Caco-2 (cell line): ENCODE results near the gene NDST1. TPM values are rescaled to one million over a fixed set of nuclear protein-coding genes. Genes with fewer than 3 reads are reported as not detected.

Experiments
- BruUV-seq: library from RNA; stranded (reverse); fragments of 400-500 nt; replicated peaks from 2 replicates; lab custom pipeline; 2021; lab: Mats Ljungman, UMichigan
- CTCF ChIA-PET: fragments of 300-600 bp; sonication (Branson Sonifier 250); formaldehyde crosslinking; loops from one replicate; lab custom pipeline; 2022; ENCODE audit warnings: antibody characterized with exemption; lab: Charles Lee
- POLR2A ChIA-PET: fragments of 300-600 bp; sonication (Branson Sonifier 250); formaldehyde crosslinking; loops from one replicate; lab custom pipeline; 2022; ENCODE audit warnings: antibody characterized with exemption; lab: Charles Lee
- DNase-seq, 2 experiments: peaks; one replicate each; pipeline versions ENCODE4 v3.0.0 to v3.0.0-alpha.2; 2020 to 2022
- H3K27me3 ChIP-seq: replicated peaks from 2 replicates; pipeline ENCODE4 v1.6.0; 2011; ENCODE audit warnings: low read length; ENCODE audit not compliant: control insufficient read depth, insufficient read depth
- H3K36me3 ChIP-seq: 2 replicates; pipeline ENCODE4 v1.5.1; 2011; ENCODE audit warnings: low read length; ENCODE audit not compliant: control insufficient read depth, insufficient read depth
- H3K4me1 ChIP-seq: fragments of 250-450 bp; sonication (Bioruptor Pico); 2 replicates; pipeline ENCODE4 v1.5.1; 2020; ENCODE audit warnings: mild to moderate bottlenecking
- H3K4me3 ChIP-seq: 2 replicates; pipeline ENCODE4 v1.5.1; 2011; ENCODE audit warnings: low read depth, mild to moderate bottlenecking, control low read depth, low read length
- H3K9me3 ChIP-seq: fragments of 250-450 bp; sonication (Bioruptor Pico); 2 replicates; pipeline ENCODE4 v1.5.1; 2020; ENCODE audit warnings: mild to moderate bottlenecking, moderate library complexity
- H3K27ac Mint-ChIP-seq: one replicate; pipeline ENCODE4 v1.8.0; 2022; ENCODE audit warnings: mixed read lengths; ENCODE audit not compliant: unreplicated experiment
- H3K27me3 Mint-ChIP-seq: one replicate; pipeline ENCODE4 v1.8.0; 2022; ENCODE audit warnings: mixed read lengths; ENCODE audit not compliant: insufficient read depth, unreplicated experiment
- H3K36me3 Mint-ChIP-seq: one replicate; pipeline ENCODE4 v1.8.0; 2022; ENCODE audit warnings: mild to moderate bottlenecking, mixed read lengths; ENCODE audit not compliant: insufficient read depth, unreplicated experiment
- H3K4me1 Mint-ChIP-seq: one replicate; pipeline ENCODE4 v1.8.0; 2022; ENCODE audit warnings: low read depth, mixed read lengths; ENCODE audit not compliant: unreplicated experiment
- H3K4me3 Mint-ChIP-seq: one replicate; pipeline ENCODE4 v1.8.0; 2022; ENCODE audit warnings: mild to moderate bottlenecking, moderate library complexity, mixed read lengths; ENCODE audit not compliant: unreplicated experiment
- H3K9me3 Mint-ChIP-seq: one replicate; pipeline ENCODE4 v1.8.0; 2022; ENCODE audit warnings: mixed read lengths; ENCODE audit not compliant: unreplicated experiment
- intact Hi-C: fragments of 100-400 bp; cut with micrococcal nuclease; formaldehyde crosslinking; loops from one replicate; pipeline ENCODE4 v1.10.0; 2022; ENCODE audit not compliant: unreplicated experiment
- total RNA-seq: library from RNA; stranded (reverse); gene quantifications from 2 replicates; pipeline ENCODE4 v1.2.3, GENCODE V29; 2022
- TF ChIP-seq, protein P1 (sequence below), 2 experiments: fragments of 200-600 bp in 1 of 2; IDR thresholded peaks; 1 replicate in 1 of 2; 2 replicates in 1 of 2; pipeline versions ENCODE4 v1.5.1 to v1.8.0; 2011 to 2022; ENCODE audit warnings: antibody characterized with exemption in 1 of 2, control low read depth in 1 of 2, inconsistent platforms in 1 of 2, low read depth in 1 of 2, low read length in 1 of 2, mild to moderate bottlenecking in 1 of 2, moderate library complexity in 1 of 2; ENCODE audit not compliant: insufficient read depth in 1 of 2, severe bottlenecking in 1 of 2, unreplicated experiment in 1 of 2

The NDST1 gene
- total RNA-seq, 1 experiment from 2014 or later: 110 TPM

DNA sequence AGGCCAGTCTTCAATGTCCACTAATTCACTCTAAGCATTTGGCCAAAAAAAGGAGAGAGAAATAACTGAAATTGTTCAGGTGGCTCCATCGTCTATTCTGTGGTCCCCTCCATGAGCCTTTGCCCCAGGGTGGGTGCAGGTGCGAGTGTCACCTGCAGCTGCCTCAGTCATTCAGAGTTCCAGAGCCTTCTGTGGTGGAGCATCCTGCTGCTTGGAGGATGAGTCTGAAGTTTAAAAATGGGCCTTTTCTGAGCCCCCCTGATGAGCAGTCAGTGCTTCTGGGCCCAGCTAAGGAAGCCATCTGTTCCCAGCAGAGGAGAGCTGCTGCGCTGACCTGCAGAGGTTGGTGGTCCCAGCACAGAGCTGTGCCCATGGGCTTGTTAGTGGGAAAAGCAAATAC lies 48.2 kb downstream of the NDST1 start:
- Histone ChIP-seq H3K27me3 (no peaks in the 10 kb centered on the region), H3K4me1 (peaks cover 5% of the 10 kb centered on the region), H3K36me3 (no peaks in the 10 kb centered on the region; the same call in none of the 2 replicates), H3K9me3 (no peaks in the 10 kb centered on the region), H3K4me3 (no peak overlapping the region)
- TF ChIP-seq, protein P1, sequence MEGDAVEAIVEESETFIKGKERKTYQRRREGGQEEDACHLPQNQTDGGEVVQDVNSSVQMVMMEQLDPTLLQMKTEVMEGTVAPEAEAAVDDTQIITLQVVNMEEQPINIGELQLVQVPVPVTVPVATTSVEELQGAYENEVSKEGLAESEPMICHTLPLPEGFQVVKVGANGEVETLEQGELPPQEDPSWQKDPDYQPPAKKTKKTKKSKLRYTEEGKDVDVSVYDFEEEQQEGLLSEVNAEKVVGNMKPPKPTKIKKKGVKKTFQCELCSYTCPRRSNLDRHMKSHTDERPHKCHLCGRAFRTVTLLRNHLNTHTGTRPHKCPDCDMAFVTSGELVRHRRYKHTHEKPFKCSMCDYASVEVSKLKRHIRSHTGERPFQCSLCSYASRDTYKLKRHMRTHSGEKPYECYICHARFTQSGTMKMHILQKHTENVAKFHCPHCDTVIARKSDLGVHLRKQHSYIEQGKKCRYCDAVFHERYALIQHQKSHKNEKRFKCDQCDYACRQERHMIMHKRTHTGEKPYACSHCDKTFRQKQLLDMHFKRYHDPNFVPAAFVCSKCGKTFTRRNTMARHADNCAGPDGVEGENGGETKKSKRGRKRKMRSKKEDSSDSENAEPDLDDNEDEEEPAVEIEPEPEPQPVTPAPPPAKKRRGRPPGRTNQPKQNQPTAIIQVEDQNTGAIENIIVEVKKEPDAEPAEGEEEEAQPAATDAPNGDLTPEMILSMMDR (IDR thresholded peaks at IDR 0.05; ENCODE audit: insufficient read depth in 1 of 2, low read depth in 1 of 2, low read length in 1 of 2, severe bottlenecking in 1 of 2, unreplicated experiment in 1 of 2): no peak
- H3K36me3 Mint-ChIP-seq: peaks cover 71% of the 10 kb centered on the region
- H3K27me3 Mint-ChIP-seq: no peaks in the 10 kb centered on the region
- POLR2A ChIA-PET: no interaction called here
- H3K27ac Mint-ChIP-seq: no peak overlapping the region
- no TSS peak for BruUV-seq
- no peak for DNase-seq
- intact Hi-C loops: no loop called here
- H3K4me3 Mint-ChIP-seq: no peak overlapping the region
- no peaks in the 10 kb centered on the region for H3K9me3 Mint-ChIP-seq
- peaks cover 11% of the 10 kb centered on the region for H3K4me1 Mint-ChIP-seq
- CTCF ChIA-PET: no interaction called here

DNA sequence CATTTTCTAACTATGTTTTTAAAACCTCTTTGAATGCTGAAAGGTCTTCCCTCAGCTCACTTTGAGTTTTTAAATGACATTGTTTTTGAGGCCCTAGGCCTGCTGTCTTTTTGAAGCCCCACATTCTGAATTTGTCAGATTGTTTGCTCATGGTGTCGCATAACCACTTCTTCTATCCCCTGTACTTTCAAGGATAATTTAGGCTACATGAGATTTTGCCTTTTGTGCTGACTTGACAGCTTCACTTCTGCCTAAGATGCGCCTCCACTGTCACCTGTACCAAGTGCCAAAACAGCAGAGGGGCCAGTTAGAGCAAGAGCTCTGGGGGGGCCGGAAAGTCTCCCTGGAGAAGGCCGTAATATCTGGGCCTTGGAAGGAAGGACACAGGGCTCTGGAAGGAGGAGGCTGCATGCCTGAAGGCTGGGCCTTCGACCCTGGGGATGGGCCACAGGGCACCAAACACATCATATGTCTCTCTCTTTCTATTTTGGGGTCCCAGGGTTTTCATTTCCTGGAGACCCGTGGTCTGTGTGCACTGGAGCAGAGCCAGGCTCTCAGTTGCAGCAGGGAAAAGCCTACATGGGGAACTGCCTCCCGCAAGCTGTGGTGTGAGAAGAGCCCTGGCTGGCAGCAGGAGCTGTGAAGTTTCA lies 49.1 kb downstream of the NDST1 start:
- ChIA-PET CTCF (interaction anchor here (0.6 kb wide), 1 partner anchor 190 kb away, joined by 7 read pairs; no protein-coding TSS in a partner anchor), POLR2A (no interaction called here)
- TSS peak; percentile 5 for BruUV-seq
- DNase-seq: no peak
- Mint-ChIP-seq H3K4me3 (no peak overlapping the region), H3K27me3 (no peaks in the 10 kb centered on the region), H3K27ac (no peak overlapping the region), H3K36me3 (peaks cover 66% of the 10 kb centered on the region), H3K4me1 (peaks cover 15% of the 10 kb centered on the region), H3K9me3 (no peaks in the 10 kb centered on the region)
- Histone ChIP-seq H3K9me3 (no peaks in the 10 kb centered on the region), H3K4me1 (peaks cover 12% of the 10 kb centered on the region), H3K4me3 (no peak overlapping the region), H3K27me3 (no peaks in the 10 kb centered on the region), H3K36me3 (no peaks in the 10 kb centered on the region; the same call in none of the 2 replicates)
- TF ChIP-seq, protein P1 (IDR thresholded peaks at IDR 0.05; ENCODE audit: insufficient read depth in 1 of 2, low read depth in 1 of 2, low read length in 1 of 2, severe bottlenecking in 1 of 2, unreplicated experiment in 1 of 2): no peak
- intact Hi-C loops: no loop called here

DNA sequence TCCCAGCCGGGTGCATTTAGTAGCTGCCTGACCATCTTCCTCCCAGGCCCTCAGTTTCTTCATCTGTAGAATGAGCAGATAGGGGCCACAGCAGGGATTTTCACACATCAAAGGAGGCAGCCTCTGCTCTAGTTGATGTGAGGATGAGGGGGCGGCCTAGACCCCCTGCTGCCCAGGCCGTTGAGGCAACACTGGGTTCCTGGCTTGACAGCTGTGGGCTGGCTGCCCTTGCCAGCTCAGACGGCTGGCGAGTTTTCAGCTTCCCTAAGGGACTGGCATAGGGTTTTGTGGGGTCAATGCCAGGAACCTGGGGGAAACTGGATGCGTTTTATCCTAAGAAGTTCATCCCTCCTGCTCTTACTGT lies 49.6 kb downstream of the NDST1 start:
- intact Hi-C loops: no loop called here
- Mint-ChIP-seq H3K36me3 (peaks cover 66% of the 10 kb centered on the region), H3K27ac (no peak overlapping the region), H3K9me3 (no peaks in the 10 kb centered on the region), H3K4me1 (peaks cover 20% of the 10 kb centered on the region), H3K4me3 (no peak overlapping the region), H3K27me3 (no peaks in the 10 kb centered on the region)
- Histone ChIP-seq H3K4me1 (peaks cover 17% of the 10 kb centered on the region), H3K9me3 (no peaks in the 10 kb centered on the region), H3K27me3 (no peaks in the 10 kb centered on the region), H3K36me3 (no peaks in the 10 kb centered on the region; the same call in none of the 2 replicates), H3K4me3 (no peak overlapping the region)
- BruUV-seq: no TSS peak
- ChIA-PET CTCF (interaction anchor here (0.6 kb wide), 2 partner anchors 53 to 191 kb away, joined by 5 to 7 read pairs; no protein-coding TSS in a partner anchor), POLR2A (no interaction called here)
- TF ChIP-seq, protein P1 (IDR thresholded peaks at IDR 0.05; ENCODE audit: insufficient read depth in 1 of 2, low read depth in 1 of 2, low read length in 1 of 2, severe bottlenecking in 1 of 2, unreplicated experiment in 1 of 2): no peak
- DNase-seq: no peak
